CMK (cell line): Measurements from ENCODE around the gene PCDH9.
"Not testable (repeated sequence)": the region's sequence is repeated elsewhere in the genome, so short reads cannot be mapped to it uniquely, and the experiment has no call there.

ENCODE experiments used
- DNase-seq: peaks from one replicate; pipeline ENCODE4 v3.0.0-alpha.2; 2010; ENCODE audit warnings: low read depth

The PCDH9 gene

GRCh38 chr13:66659701-66660467 lies 570.3 kb downstream of the PCDH9 start:
- DNase-seq, result no peak

DNA sequence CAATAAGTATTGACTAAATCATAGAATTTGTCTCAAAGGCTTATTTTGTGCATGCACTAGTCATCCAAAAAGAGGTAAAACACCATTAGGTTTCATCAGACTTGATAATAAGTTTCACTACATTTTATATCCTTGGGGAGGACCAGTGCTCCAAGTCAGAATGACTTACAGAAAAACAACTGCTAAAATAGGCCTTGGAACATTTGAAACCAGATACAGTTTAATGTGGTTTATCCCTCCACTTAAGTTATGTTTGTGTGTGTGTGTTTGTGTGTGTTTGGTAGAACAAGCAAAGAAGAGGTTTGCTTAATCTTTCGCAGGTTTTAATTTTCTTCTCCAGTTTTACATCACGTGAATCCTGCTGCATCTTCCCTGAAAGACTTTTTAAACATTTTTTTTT lies 570.9 kb downstream of the PCDH9 start:
- no peak for DNase-seq

DNA sequence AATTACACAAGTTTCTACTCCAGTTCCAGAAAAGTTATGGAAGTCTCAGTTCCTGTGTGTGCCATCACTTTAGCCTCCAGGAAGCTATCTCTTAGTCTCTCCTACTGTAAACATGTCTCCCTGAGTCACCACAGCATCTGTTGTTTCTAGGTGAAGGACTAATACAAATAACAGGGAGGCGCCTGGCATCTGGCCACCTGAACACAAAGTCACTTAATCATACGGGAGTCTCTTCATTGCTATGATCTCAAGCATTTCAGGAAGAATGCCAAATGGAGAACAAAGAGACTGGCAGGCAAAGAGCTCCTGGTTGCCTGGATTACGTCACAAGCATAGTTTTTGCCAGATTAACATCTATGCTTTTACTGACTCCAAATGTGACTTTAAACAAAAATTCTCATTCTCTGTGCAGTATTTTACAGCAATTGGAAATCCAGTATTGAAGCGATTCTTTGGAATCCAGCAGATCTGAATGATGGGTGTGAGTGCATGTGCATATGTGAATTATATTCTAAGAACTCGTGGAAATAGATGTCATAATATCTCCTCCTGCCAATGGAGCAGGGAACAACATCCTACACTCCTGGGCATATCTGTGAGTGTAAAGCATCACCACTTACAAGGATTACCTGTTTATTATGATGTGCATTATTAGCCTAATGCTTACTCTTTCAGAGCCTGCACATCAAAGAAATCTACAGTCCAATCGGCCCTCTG lies 572.8 kb downstream of the PCDH9 start:
- DNase-seq, result no peak

DNA sequence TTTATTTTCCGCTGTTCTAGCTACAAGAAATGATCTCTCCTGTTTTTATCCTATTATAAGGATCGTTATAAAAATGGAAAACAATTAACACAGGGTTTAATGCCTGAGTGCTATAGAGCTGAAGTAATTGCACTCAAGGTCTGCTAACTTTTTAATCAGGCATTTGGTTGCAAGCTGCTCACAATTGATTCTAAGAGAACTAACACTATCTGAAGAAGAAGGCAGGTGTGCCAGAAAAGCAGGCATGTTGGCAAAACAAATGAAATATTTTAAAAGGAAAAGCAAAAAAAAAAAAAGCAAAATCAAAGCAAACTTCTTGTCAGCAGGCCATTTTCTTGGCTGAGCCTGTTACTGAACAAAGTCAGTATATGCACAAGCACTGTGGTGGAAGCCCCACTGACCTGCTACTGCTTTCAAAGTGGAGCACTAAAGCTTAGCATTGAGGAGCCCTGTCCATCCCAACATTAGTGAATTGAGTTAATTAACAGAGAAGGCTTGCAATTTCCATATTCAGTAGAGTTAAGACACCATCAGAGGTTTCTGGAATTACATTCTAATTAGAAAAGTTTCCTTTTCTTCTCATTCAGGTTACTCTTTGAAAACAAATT lies 574.2 kb downstream of the PCDH9 start:
- DNase-seq, result no peak

DNA sequence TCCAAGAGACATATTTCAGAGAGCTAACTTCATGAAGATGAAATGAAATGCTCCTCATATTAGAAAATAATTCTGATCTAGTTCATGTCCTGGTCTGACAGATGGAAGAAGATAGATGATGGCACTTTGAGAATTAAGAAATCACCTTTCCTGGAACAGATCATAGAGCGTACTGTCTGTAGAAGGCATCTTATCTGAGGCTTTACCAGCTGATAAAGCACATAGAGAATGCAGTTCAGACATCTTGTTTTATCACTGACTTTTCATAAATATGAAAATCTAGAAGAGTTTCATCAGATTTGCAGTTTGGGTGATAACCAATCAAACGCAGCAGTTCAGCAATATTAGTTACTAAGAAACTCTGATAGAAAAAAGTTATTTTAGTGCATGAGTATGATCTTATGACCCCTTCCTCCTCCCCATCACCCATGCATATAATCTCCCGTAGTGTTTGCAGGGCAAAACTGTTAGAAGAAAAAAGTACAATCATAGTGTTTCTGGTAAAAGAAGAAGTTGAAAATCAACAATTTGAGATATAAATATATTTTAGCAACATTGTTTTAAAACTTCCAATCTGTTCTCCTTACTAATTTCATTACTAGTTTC lies 585.2 kb downstream of the PCDH9 start:
- DNase-seq, result no peak

DNA sequence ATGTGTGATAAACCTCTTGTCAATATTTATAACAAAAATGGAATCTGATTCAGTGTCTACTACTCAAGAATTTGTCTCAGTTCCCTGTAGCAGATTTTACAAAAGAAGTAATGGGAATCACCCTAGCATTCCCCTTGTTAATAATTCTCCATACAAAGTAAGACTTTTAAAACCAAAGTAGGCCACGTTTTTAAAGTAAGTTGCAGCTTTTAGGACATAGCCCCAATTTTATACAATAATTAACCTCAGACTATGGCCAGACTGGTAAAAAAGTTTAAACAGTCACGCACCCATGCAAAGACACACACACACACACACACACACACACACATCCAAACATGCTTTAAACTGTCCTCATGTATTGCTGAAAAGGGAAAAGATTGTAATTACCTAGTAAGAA lies 589.9 kb downstream of the PCDH9 start:
- no peak for DNase-seq

- DNase-seq, result no peak
These were observed 591.1 kb downstream of the PCDH9 start for GRCh38 chr13:66639044-66639443.

- no peak for DNase-seq
These were observed 594.6 kb downstream of the PCDH9 start for GRCh38 chr13:66635526-66635925.

DNA sequence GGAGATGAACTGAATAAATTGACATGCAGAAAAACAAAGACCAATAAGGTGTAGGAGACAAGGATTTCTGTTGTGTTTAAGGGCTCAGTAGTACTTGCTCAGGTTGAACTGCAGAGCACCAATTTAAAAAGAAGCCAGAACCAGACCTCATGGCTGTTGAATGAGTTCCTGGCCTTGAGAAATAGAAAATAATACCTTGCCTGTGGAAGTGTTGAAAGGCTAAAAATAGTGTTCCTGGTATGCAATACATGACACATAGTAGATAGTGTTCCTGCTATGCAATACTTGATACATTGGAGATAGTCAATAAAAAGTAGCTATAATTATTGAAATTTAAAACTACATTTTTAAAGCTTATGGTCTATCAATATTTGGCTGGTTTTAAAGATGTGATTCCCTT lies 595.8 kb downstream of the PCDH9 start:
- no peak for DNase-seq

GRCh38 chr13:66627512-66627911 lies 602.6 kb downstream of the PCDH9 start:
- DNase-seq, result no peak

GRCh38 chr13:66624302-66624701 lies 605.8 kb downstream of the PCDH9 start:
- DNase-seq, result no peak

GRCh38 chr13:66623129-66623820 lies 606.9 kb downstream of the PCDH9 start:
- DNase-seq, result no peak

- not testable (repeated sequence) for DNase-seq
These were observed 608.2 kb downstream of the PCDH9 start for GRCh38 chr13:66621906-66622447.

- DNase-seq, result no peak
These were observed 611.4 kb downstream of the PCDH9 start for GRCh38 chr13:66618702-66619101.

GRCh38 chr13:66617786-66618185 lies 612.4 kb downstream of the PCDH9 start:
- no peak for DNase-seq

- DNase-seq, result no peak
These were observed 617.2 kb downstream of the PCDH9 start for GRCh38 chr13:66612983-66613382.

DNA sequence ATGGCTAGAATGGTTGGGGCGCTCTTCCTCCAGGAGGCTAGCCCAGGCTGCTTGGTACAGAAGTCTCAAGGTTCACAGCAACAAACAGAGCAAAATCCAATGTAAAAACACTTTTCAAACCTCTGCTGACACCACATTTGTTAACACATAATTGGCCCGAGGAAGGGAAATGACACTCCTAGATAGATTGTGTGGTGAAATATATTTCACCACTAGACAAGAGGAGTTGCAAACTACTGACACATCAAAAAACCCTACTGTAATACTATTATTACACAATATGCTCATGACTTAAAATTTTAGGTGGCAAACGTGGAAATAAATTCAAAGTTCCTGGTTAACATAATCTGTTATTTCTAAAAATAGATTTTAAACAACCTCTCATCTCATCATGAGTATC lies 643.6 kb downstream of the PCDH9 start:
- no peak for DNase-seq

GRCh38 chr13:66585669-66586203 lies 644.4 kb downstream of the PCDH9 start:
- no peak for DNase-seq

DNA sequence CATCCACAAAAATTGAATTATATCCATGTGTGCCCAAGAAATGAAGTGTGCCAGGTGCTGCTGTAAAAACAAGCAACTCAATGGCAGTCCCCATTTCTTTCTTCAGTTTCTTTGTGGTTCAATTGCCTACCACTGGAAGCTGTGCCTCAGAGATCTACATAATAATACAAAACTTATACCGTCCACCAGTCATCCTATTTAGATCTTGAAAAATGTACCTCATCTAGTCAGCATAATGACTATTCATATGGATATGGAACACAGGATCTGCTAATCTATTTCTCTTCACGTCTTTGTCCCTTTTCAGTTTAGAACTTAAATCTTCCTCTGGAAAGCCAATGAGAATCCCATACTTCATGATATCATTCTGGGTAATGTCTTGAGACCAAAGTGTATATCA lies 648.5 kb downstream of the PCDH9 start:
- DNase-seq, result no peak

GRCh38 chr13:66578305-66578704 lies 651.8 kb downstream of the PCDH9 start:
- no peak for DNase-seq

GRCh38 chr13:66577358-66577757 lies 652.8 kb downstream of the PCDH9 start:
- no peak for DNase-seq

GRCh38 chr13:66576381-66576780 lies 653.8 kb downstream of the PCDH9 start:
- no peak for DNase-seq
